AG10803 (cell line): ENCODE measurements around the gene LPO.

Experiments used
- DNase-seq: peaks from one replicate; pipeline ENCODE4 v3.0.0; 2010; ENCODE audit warnings: low read depth
- H3K4me3 ChIP-seq: 2 replicates; pipeline ENCODE4 v1.5.1; 2011; ENCODE audit warnings: mild to moderate bottlenecking, low read length, control low read depth
- CTCF ChIP-seq: conservative IDR thresholded peaks from 2 replicates; pipeline ENCODE4 v1.5.1; 2011; ENCODE audit warnings: mild to moderate bottlenecking, low read length, control low read depth, inconsistent platforms

The LPO gene

GRCh38 chr17:58270476-58271215 is 32.3 kb downstream of the LPO start:
- no peak overlapping the region for H3K4me3 ChIP-seq
- no peak for TF ChIP-seq CTCF

GRCh38 chr17:58271216-58271931 is 33.0 kb downstream of the LPO start:
- TF ChIP-seq CTCF: no peak
- no peak overlapping the region for H3K4me3 ChIP-seq
- no peak for DNase-seq

More at GRCh38 chr17:58270476-58271215, 32.3 kb downstream of the LPO start:
- no peak for DNase-seq

- no peak overlapping the region for H3K4me3 ChIP-seq
Observed at GRCh38 chr17:58272367-58273280, 34.2 kb downstream of the LPO start.

GRCh38 chr17:58273453-58274104 is 35.2 kb downstream of the LPO start:
- no peak for DNase-seq
- no peak for TF ChIP-seq CTCF
- H3K4me3 ChIP-seq: no peak overlapping the region

More at GRCh38 chr17:58272367-58273280, 34.2 kb downstream of the LPO start:
- no peak for DNase-seq
- no peak for TF ChIP-seq CTCF

- H3K4me3 ChIP-seq: no peak overlapping the region
- no peak for TF ChIP-seq CTCF
- no peak for DNase-seq
Observed at GRCh38 chr17:58275417-58275816, 37.0 kb downstream of the LPO start.

- TF ChIP-seq CTCF: no peak
- H3K4me3 ChIP-seq: no peak overlapping the region
- DNase-seq: no peak
Observed at GRCh38 chr17:58276423-58276822, 38.0 kb downstream of the LPO start.
